GM19324 (cell line): ENCODE results near the gene TRMT2A.

Experiments
- ATAC-seq: cut with Tn5 transposase; IDR thresholded peaks from one replicate; pipeline ENCODE4 v1.9.1; 2021; ENCODE audit warnings: mild to moderate bottlenecking, moderate library complexity; ENCODE audit not compliant: unreplicated experiment, low FRiP score

Gene TRMT2A

DNA sequence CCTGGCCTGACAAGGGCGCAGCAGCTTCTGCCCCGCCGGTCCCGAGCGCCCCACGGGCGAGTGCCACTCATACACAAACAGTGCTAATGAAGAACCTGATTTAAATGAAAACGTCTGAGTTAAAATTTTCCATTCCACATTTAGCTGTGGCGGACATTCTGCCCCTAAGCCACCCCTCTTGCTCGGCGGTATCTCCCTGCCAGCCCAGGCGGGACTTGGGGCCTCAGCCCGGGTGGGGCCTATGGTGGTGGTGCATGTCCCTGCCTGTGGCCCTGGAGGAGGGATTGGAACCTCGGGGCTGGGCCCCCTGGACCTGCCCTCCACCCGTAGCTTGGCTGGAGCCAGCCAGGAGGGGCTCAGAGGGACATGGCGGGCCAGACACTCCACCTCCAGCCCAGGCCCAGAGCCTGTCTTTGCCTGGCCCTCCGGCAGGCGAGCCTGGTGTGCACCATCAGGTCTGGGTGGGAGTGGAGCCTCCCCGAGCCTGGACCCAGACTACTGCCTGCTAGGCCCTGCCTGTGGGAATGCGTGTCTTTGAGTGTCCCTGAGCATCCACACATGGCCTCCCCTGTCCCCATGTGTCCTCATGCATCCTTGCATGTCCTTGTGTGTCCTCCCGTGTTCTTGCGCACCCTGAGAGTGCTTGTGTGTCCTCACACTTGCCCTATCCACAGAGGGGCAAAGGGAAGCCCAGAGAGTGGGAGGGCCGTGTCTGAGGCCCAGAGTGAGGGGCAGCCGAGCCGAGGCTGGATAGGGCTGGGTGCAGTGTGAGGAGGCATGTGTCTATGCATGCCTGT is 19.0 kb upstream of the TRMT2A start:
- no peak for ATAC-seq

DNA sequence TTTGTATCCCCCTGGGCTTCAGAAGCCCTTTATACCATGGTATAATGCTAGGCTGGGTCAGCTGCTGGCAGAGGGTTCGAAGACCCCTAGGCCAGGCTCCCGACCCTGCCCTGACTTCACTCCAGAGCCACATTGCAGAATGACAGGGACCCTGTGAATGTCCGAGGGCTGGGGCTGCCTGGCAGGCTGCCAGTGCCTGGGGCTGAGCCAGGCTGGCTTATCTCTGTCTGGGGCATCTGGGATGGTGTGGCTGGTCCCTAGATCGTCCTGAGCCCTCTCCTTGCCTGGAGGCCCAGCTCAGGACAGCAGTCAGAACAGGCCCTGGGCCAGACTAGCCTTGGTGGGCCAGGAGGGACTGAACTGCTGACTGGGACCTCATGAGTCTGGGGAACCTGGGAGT is 18.2 kb upstream of the TRMT2A start:
- ATAC-seq = no peak

DNA sequence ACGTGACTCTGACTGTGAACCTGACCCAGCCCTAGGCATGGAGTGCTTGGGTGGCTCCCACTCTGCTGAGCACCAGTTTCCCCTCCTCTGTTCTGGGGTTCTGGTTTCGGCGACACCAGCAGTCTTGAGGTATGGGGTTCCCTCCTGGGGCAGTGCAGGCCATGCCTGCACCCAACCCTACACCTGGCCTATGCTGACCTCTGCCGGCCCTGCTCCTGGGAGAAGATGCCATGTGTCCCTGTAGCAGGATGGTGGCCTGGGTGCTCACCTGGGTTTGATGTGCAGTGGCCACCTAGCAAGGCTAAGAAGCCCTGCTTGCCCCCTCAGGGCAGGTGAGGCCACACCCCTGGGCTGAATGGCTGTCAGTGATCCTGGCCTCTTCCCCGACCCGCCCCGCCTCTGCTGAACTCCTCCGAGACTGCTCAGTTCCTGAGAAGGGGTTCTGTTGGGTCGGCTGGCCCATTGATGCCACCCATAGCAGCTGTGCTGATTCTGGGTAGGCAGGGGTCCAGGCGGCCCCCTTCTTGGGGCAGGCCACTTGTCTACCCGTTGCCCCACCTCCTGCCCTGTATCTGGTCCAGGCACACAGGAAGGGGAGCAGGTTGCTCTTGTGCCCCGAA is 17.0 kb upstream of the TRMT2A start:
- ATAC-seq = no peak

GRCh38 chr22:20132686-20133246 is 15.7 kb upstream of the TRMT2A start:
- ATAC-seq = no peak

DNA sequence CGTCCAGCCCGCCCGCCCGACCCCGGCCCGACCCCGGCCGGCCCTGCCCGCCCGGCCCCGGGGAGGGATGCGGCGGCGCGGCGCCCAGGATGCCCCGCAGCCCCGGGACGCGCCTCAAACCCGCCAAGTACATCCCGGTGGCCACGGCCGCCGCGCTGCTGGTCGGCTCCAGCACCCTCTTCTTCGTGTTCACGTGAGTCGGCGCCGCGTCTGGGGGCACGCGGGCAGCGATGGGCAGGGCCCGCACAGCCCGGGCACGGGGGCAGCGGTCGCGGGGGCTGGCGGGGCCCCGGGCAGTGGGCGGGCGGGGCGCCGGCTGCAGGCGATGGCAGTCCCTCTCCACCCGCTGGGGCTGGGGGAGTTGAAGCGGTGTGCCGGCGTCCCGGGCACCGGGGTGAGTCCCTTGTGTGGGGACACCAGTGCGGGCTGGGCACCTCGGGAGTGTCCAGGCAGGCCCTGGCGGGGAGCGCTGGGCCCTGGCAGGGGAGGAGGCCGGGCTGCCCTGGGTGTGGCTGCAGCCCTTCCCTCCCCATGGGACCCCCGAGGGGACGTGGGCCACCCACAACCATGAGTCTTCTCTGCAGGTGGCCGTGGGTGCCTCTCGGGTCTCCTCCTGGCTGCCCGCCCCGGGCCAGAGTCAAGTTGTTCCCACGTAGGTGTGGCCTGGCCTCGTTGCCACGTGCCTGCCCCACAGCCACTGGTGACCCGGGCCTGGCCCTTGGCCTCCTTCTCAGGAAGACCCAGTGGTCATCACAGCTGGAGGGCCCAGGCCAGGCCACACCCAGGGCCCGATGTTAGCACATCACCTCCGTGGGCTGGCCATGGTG is 15.0 kb upstream of the TRMT2A start:
- no peak for ATAC-seq

- ATAC-seq = peak; percentile 47
Measured at GRCh38 chr22:20131597-20131858, 14.5 kb upstream of the TRMT2A start, which contains the start of gene ZDHHC8. ZDHHC8 (plus strand) TSS chr22:20131804; CDS start chr22:20131948, 144 bp downstream.

DNA sequence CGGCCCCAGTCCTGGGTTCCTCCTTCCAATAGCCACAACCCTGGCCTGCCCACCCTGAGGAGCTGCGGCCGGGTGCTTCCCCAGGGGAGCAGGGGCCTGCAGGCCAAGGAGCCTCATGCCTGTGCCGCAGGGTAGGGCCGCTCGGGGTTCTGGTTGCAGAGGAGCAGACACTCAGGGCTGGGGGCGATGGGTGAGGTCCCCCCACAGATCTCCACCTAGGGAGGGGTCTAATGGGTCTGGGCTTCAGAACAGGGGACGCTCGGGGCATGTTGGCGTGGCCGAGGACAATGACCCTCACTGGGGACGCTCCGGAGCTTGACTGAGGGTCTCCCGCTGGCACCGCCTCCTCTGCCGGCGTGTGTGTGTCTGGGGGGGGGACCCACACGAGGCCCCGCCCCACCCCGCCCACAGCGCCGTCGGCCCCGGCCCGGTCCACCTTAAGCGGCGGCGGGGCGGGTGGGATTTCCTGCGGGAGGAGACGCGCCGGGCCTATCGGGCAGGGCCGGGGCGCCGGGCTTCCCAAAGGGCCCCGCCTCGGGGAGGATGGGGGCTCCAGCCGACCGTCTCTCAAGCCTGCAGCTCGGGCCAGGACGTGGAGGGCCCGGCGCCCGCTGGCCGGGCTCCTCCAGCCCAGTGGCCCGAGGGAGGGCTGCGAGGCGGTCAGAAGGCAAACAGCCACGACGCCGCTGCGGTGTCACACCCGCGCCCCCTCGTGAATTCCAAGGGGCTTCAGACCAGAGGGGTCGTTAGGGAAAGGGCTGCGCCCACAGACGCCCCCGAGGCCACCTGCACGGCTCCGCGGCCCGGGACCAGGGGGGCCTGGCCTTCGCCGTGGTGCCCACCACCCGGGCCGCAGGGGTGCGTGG is 13.9 kb upstream of the TRMT2A start:
- ATAC-seq = peak; percentile 54

GRCh38 chr22:20130319-20130718 is 13.3 kb upstream of the TRMT2A start:
- no peak for ATAC-seq

DNA sequence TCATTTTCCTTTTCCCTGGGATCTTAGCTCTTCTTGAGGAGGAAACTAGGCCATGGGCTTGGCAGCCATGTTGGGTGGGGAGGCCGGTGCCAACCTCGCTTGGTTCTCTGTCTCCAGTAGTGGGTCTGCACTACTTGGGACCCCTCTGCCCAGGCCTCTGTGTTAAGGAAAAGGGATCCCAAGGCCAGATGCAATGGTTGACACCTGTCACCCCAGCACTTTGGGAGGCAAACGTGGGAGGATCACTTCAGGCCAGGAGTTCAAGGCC is 12.7 kb upstream of the TRMT2A start:
- no peak for ATAC-seq

GRCh38 chr22:20128902-20129746 is 12.1 kb upstream of the TRMT2A start:
- no peak for ATAC-seq

DNA sequence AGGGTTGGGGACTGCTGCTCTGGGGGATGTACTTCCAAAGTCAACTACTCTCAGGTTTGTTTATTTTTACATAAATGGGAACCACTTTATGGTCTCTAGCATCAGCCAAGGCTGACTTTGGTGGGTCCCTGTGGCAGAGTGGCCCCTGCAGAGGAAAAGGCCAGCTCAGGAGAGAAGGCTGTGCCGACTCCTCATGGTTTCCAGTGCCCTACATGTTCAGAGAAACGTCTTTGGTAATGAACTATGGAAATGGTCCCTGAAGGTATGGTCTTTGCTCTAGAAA is 11.5 kb upstream of the TRMT2A start:
- no peak for ATAC-seq

GRCh38 chr22:20127869-20128618 is 11.0 kb upstream of the TRMT2A start:
- no peak for ATAC-seq

- ATAC-seq = no peak
Measured at GRCh38 chr22:20127318-20127868, 10.4 kb upstream of the TRMT2A start.

- no peak for ATAC-seq
Measured at GRCh38 chr22:20126284-20127029, 9.4 kb upstream of the TRMT2A start.

GRCh38 chr22:20125201-20126174 is 8.5 kb upstream of the TRMT2A start:
- ATAC-seq = no peak

DNA sequence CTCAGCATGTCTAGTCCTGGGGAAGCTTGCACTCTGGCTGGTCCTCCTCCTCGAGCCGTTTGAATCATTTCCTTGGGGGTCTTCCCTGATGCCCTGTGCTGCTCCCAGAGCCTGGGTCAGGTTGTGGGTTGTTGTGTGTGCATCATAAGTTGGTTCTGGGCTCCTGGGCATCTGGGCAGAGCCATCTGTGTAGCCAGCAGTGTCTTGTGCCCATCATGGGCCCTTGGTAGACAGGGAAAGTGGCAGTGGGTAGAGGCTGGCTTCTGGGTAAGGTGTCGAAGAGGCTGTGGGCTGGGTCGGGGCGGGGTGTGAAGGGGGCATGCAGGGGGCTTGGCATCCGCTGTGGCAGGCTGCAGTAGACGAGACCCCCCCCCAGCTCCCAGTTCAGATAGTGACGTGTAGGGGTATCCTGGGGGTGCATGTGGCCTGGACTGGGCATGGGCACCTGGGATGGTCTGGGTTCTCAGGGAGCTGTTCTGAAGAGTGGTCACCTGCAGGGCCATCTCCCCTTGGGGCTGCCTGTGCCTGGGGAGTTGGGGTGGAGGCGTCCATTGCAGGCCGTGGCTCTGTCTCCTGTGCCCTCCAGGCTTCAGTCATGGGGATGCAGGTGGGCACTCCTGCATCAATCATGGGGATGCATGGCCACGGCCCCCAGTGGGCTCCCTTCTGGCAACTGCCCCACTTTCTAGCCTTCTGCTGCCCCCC is 7.2 kb upstream of the TRMT2A start:
- ATAC-seq = no peak
